HepG2 (cell line): ENCODE results near the gene TRPM5. TPM values are rescaled to one million over a fixed set of nuclear protein-coding genes. Genes with fewer than 3 reads are reported as not detected.

Experiments
- ATAC-seq: fragments of 200-7000 bp; cut with Tn5 transposase; 3 replicates; pipeline ENCODE4 v1.9.1; 2020; ENCODE audit warnings: mild to moderate bottlenecking, moderate library complexity
- BruUV-seq: library from RNA; stranded (reverse); fragments of 400-500 nt; replicated peaks from 2 replicates; lab custom pipeline; 2021; lab: Mats Ljungman, UMichigan
- CTCF ChIA-PET: fragments of 300-600 bp; formaldehyde crosslinking; extraction: SDS; loops from one replicate; lab custom pipeline; 2021; ENCODE audit warnings: low total read pairs, inconsistent platforms, low intra/inter-chr PET ratio; lab: Yijun Ruan, JAX
- POLR2A ChIA-PET: fragments of 350-600 bp; sonication (Branson Sonifier 250); formaldehyde crosslinking; loops from one replicate; lab custom pipeline; 2020; ENCODE audit warnings: antibody characterized with exemption, inconsistent platforms; lab: Yijun Ruan, JAX
- DNase-seq: peaks from one replicate; pipeline ENCODE4 v3.0.0-alpha.2; 2015; ENCODE audit warnings: low spot score
- FAIRE-seq: peaks from 3 replicates; lab custom pipeline; 2011; peaks lifted over from hg19 to GRCh38; lab: Jason Lieb, UNC
- H2AFZ ChIP-seq: one replicate; pipeline ENCODE4 v1.6.1; 2011; ENCODE audit warnings: low read length, inconsistent platforms
- H3K27ac ChIP-seq: fragments of 300-600 bp; 3 replicates; pipeline ENCODE4 v1.8.0; 2011; ENCODE audit warnings: mixed run types, mild to moderate bottlenecking, mixed read lengths, low read length, inconsistent platforms; ENCODE audit not compliant: insufficient read depth; ENCODE audit errors: extremely low read length
- H3K27me3 ChIP-seq, 2 experiments: fragments of 200-600 bp in 1 of 2; 2 replicates in 1 of 2; 3 replicates in 1 of 2; pipeline versions ENCODE4 v1.6.0 to v1.8.0; 2011; ENCODE audit warnings: low read length in 2 of 2, mild to moderate bottlenecking in 2 of 2, moderate library complexity in 2 of 2, inconsistent platforms in 1 of 2; ENCODE audit not compliant: insufficient read depth in 2 of 2, control insufficient read depth in 1 of 2
- H3K36me3 ChIP-seq, 2 experiments: fragments of 200-600 bp in 1 of 2; replicated peaks in 1 of 2; 2 replicates in 1 of 2; 3 replicates in 1 of 2; pipeline versions ENCODE4 v1.5.1 to v1.8.0; 2011; ENCODE audit warnings: low read length in 2 of 2, inconsistent platforms in 1 of 2; ENCODE audit not compliant: insufficient read depth in 2 of 2, control insufficient read depth in 1 of 2
- H3K4me1 ChIP-seq: 2 replicates; pipeline ENCODE4 v1.5.1; 2012; ENCODE audit warnings: low read length, inconsistent platforms; ENCODE audit not compliant: insufficient read depth
- H3K4me2 ChIP-seq: 2 replicates; pipeline ENCODE4 v1.6.0; 2011; ENCODE audit warnings: low read depth, low read length, inconsistent platforms
- H3K4me3 ChIP-seq, 3 experiments: fragments of 200-600 bp in 1 of 3; sonication (generic), shearing (Covaris generic) in 1 of 3; replicated peaks in 1 of 3; 2 replicates each; pipeline ENCODE4 v1.5.1; 2011 to 2016; ENCODE audit warnings: low read length in 3 of 3, inconsistent platforms in 2 of 3, low read depth in 2 of 3, mild to moderate bottlenecking in 2 of 3, control low read depth in 1 of 3, mixed read lengths in 1 of 3; ENCODE audit not compliant: insufficient read depth in 1 of 3
- H3K79me2 ChIP-seq: one replicate; pipeline ENCODE4 v1.6.1; 2011; ENCODE audit warnings: low read length, inconsistent platforms; ENCODE audit not compliant: insufficient read depth
- H3K9ac ChIP-seq: 2 replicates; pipeline ENCODE4 v1.6.0; 2011; ENCODE audit warnings: mild to moderate bottlenecking, low read depth, low read length, inconsistent platforms; ENCODE audit not compliant: insufficient read depth
- H3K9me3 ChIP-seq: 2 replicates; pipeline ENCODE4 v1.5.1; 2012; ENCODE audit warnings: mild to moderate bottlenecking, low read length
- H4K20me1 ChIP-seq: 2 replicates; pipeline ENCODE4 v1.6.0; 2011; ENCODE audit warnings: inconsistent platforms, mild to moderate bottlenecking, low read length, moderate library complexity; ENCODE audit not compliant: insufficient read depth
- ARHGAP35 ChIP-seq: sonication (generic); formaldehyde crosslinking; IDR thresholded peaks from 2 replicates; pipeline ENCODE4 v1.9.0; 2022; ENCODE audit warnings: mild to moderate bottlenecking, inconsistent platforms, moderate library complexity, missing genetic modification reagents, borderline replicate concordance
- ATF7 ChIP-seq, 2 experiments: fragments of 450-650 bp in 1 of 2; sonication (generic) in 1 of 2; formaldehyde crosslinking in 1 of 2; IDR thresholded peaks; 2 replicates each; pipeline versions ENCODE4 v1.4.0 to v1.6.1; 2016 to 2020; ENCODE audit warnings: antibody characterized with exemption in 1 of 2, mild to moderate bottlenecking in 1 of 2, missing genetic modification reagents in 1 of 2
- BATF2 ChIP-seq: sonication (generic); formaldehyde crosslinking; IDR thresholded peaks from 2 replicates; pipeline ENCODE4 v1.8.0; 2022; ENCODE audit warnings: mild to moderate bottlenecking, missing genetic modification reagents, moderate library complexity
- CBX2 ChIP-seq, 2 experiments: fragments of 200-600 bp in 1 of 2; sonication (generic); formaldehyde crosslinking in 1 of 2; IDR thresholded peaks; 2 replicates each; pipeline versions ENCODE4 v1.7.0 to v1.8.1; 2018 to 2022; ENCODE audit warnings: low read depth in 2 of 2, low read length in 1 of 2, mild to moderate bottlenecking in 1 of 2, missing genetic modification reagents in 1 of 2
- EED ChIP-seq: sonication (generic); formaldehyde crosslinking; IDR thresholded peaks from 2 replicates; pipeline ENCODE4 v1.5.0; 2020; ENCODE audit warnings: mild to moderate bottlenecking, missing genetic modification reagents
- ERF ChIP-seq: IDR thresholded peaks from 2 replicates; pipeline ENCODE4 v1.6.1; 2018; ENCODE audit warnings: missing biosample characterization, missing genetic modification reagents
- IKZF1 ChIP-seq: fragments of 450-650 bp; IDR thresholded peaks from 2 replicates; pipeline ENCODE4 v1.7.1; 2016
- KAT8 ChIP-seq: IDR thresholded peaks from 2 replicates; pipeline ENCODE4 v1.6.1; 2016; ENCODE audit warnings: missing genetic modification reagents, missing compliant biosample characterization
- KLF12 ChIP-seq: sonication (generic); formaldehyde crosslinking; IDR thresholded peaks from 2 replicates; pipeline ENCODE4 v1.4.0; 2020; ENCODE audit warnings: missing genetic modification reagents, borderline replicate concordance
- KLF16 ChIP-seq, 2 experiments: sonication (generic) in 1 of 2; formaldehyde crosslinking in 1 of 2; IDR thresholded peaks; 2 replicates each; pipeline versions ENCODE4 v1.6.1 to v1.8.0; 2016 to 2023; ENCODE audit warnings: missing genetic modification reagents in 2 of 2, missing compliant biosample characterization in 1 of 2
- POGK ChIP-seq: sonication (generic); formaldehyde crosslinking; conservative IDR thresholded peaks from 2 replicates; pipeline ENCODE4 v1.8.0; 2022; ENCODE audit warnings: mild to moderate bottlenecking, moderate library complexity, missing genetic modification reagents
- SIN3A ChIP-seq: IDR thresholded peaks from 2 replicates; pipeline ENCODE4 v1.6.1; 2011; ENCODE audit warnings: low read depth, mild to moderate bottlenecking, control low read depth, low read length, borderline replicate concordance
- TEF ChIP-seq: sonication (generic); formaldehyde crosslinking; IDR thresholded peaks from 2 replicates; pipeline ENCODE4 v1.5.0; 2020; ENCODE audit warnings: missing genetic modification reagents
- ZFP36 ChIP-seq: fragments of 150-350 bp; IDR thresholded peaks from 2 replicates; pipeline ENCODE4 v1.6.1; 2018; ENCODE audit warnings: borderline replicate concordance, low read length, low read depth; ENCODE audit not compliant: partially characterized antibody
- ZMAT3 ChIP-seq: sonication (generic); formaldehyde crosslinking; conservative IDR thresholded peaks from 2 replicates; pipeline ENCODE4 v1.7.0; 2021; ENCODE audit warnings: missing genetic modification reagents
- ZNF101 ChIP-seq: sonication (generic); formaldehyde crosslinking; IDR thresholded peaks from 2 replicates; pipeline ENCODE4 v1.4.0; 2020; ENCODE audit warnings: mild to moderate bottlenecking, low read depth, missing genetic modification reagents, borderline replicate concordance
- ZNF225 ChIP-seq: sonication (generic); formaldehyde crosslinking; IDR thresholded peaks from 2 replicates; pipeline ENCODE4 v1.4.0; 2020; ENCODE audit warnings: mild to moderate bottlenecking, missing genetic modification reagents
- ZNF354B ChIP-seq: sonication (generic); formaldehyde crosslinking; IDR thresholded peaks from 2 replicates; pipeline ENCODE4 v1.8.0; 2022; ENCODE audit warnings: mild to moderate bottlenecking, missing genetic modification reagents
- ZNF746 ChIP-seq: sonication (generic); formaldehyde crosslinking; IDR thresholded peaks from 2 replicates; pipeline ENCODE4 v1.8.0; 2022; ENCODE audit warnings: mild to moderate bottlenecking, missing genetic modification reagents
- ZNF816 ChIP-seq: sonication (generic); formaldehyde crosslinking; IDR thresholded peaks from 2 replicates; pipeline ENCODE4 v1.8.0; 2022; ENCODE audit warnings: missing genetic modification reagents, mild to moderate bottlenecking, borderline replicate concordance
- ZSCAN22 ChIP-seq: sonication (generic); formaldehyde crosslinking; IDR thresholded peaks from 2 replicates; pipeline ENCODE4 v1.4.0; 2020; ENCODE audit warnings: mild to moderate bottlenecking, missing genetic modification reagents
- WGBS: methylation state at CpG from one replicate; pipeline ENCODE4 v1.1.6; 2017; ENCODE audit warnings: low lambda C conversion rate; 5-methylcytosine and 5-hydroxymethylcytosine counted together
- in situ Hi-C: cut with HindIII; loops from 2 replicates; pipeline ENCODE4 v1.10.0; 2017; ENCODE audit warnings: low pct_unique_long_range_greater_than_20kb; ENCODE audit not compliant: extremely low pct_ligation_motif_present
- intact Hi-C: fragments of 100-400 bp; cut with micrococcal nuclease; formaldehyde crosslinking; loops from one replicate; pipeline ENCODE4 v1.10.0; 2022; ENCODE audit not compliant: unreplicated experiment
- polyA plus RNA-seq, 8 experiments: library from polyadenylated mRNA; depleted of rRNA in 3 of 8; stranded (reverse) in 7 of 8; unstranded in 1 of 8; fragments of >200 nt; fragmentation: Illumina TruSeq in 4 of 8; extraction: Trizol in 4 of 8; gene quantifications; 2 replicates each; pipeline versions ENCODE4 v1.2.1 to v1.2.3, GENCODE V29; 2011 to 2016; ENCODE audit warnings: low read depth in 4 of 8, missing spikeins in 1 of 8, mixed read lengths in 1 of 8; ENCODE audit not compliant: insufficient read depth in 1 of 8
- total RNA-seq, 5 experiments: library from RNA; depleted of rRNA; stranded (reverse); fragments of >200 nt; fragmentation: Illumina TruSeq; extraction: Trizol; gene quantifications; 2 replicates each; pipeline ENCODE4 v1.2.3, GENCODE V29; 2016; ENCODE audit warnings: low read depth in 1 of 5

TRPM5 gene
- total and polyA plus RNA-seq, 2 of the 13 experiments (the other 11 are each of a cell fraction or from before 2014, with no cell fraction given): 0.12 TPM; not detected in 1

GRCh38 chr11:2400069-2400761 is 44.1 kb downstream of the TRPM5 start, which contains the start of gene TSSC4:
Gene TSSC4 (plus strand): TSS chr11:2400750. CDS start chr11:2402634, 1,884 bp downstream.
- POLR2A ChIA-PET: interaction anchor here (0.6 to 3.4 kb wide), 15 partner anchors 11 to 707 kb away, joined by 3 to 49 read pairs (median 4); partner anchors contain the start of gene KCNQ1OT1
- Histone ChIP-seq H2AFZ (no peak within 1 kb of the TSS), H3K9me3 (no peaks in the 10 kb centered on the region), H3K9ac (peak within 1 kb of the TSS; percentile 99), H3K27ac (peak within 1 kb of the TSS; percentile 78), H3K4me2 (peak within 1 kb of the TSS; percentile 91), H3K36me3 (peaks cover 6 to 7% of the 10 kb centered on the region in 2 experiments; a peak in 2 of 5 replicates), H3K4me3 (peak within 1 kb of the TSS; percentile 80 to 99 (median 96)), H3K4me1 (peaks cover 24% of the 10 kb centered on the region), H4K20me1 (no peaks in the 10 kb centered on the region), H3K27me3 (peaks cover 0 to 3% of the 10 kb centered on the region in 2 experiments; a peak in 2 of 5 replicates), H3K79me2 (peaks cover 14% of the 10 kb centered on the region)
- FAIRE-seq (peak; percentile 97), ATAC-seq (peak; percentile 91), DNase-seq (peak; percentile 99)
- intact Hi-C loops: loop anchor here (1.0 to 5.0 kb wide), 2 partner anchors 19 to 188 kb away; no protein-coding TSS in a partner anchor
- no TSS peak for BruUV-seq
- in situ Hi-C loops: no loop called here
- 0% methylated on average over 5 of the region's 66 CpGs for WGBS
- CTCF ChIA-PET: interaction anchor here (1.6 to 3.9 kb wide), 2 partner anchors 20 to 95 kb away, joined by 4 to 55 read pairs; no protein-coding TSS in a partner anchor
- TF ChIP-seq ERF (peak; percentile 72), ARHGAP35 (CRISPR knock-in tag) (peak; percentile 88; the same call in 1 of the 2 replicates), ZNF816 (CRISPR knock-in tag) (no peak), TEF (CRISPR knock-in tag) (no peak), POGK (CRISPR knock-in tag) (no peak; the same call in none of the 2 replicates), ZFP36 (no peak), KAT8 (CRISPR knock-in tag) (peak; percentile 99), EED (peak; percentile 96), BATF2 (CRISPR knock-in tag) (no peak), KLF16 (CRISPR knock-in tag; IDR thresholded peaks at IDR 0.05) (peak in 1 of 2 experiments; percentile 80; a peak in 2 of 4 replicates), ZMAT3 (CRISPR knock-in tag) (peak; percentile 30), CBX2 (IDR thresholded peaks at IDR 0.05; ENCODE audit: low read depth, low read length) (no peak), CBX2 (CRISPR knock-in tag; IDR thresholded peaks at IDR 0.05; ENCODE audit: low read depth) (no peak), ZNF225 (CRISPR knock-in tag) (peak; percentile 69; the same call in 1 of the 2 replicates), SIN3A (0 out of 2 replicates have a peak, but pooled peaks have one; percentile 10), ZNF101 (CRISPR knock-in tag) (no peak), ATF7 (IDR thresholded peaks at IDR 0.05) (peak; percentile 65), ATF7 (CRISPR knock-in tag; IDR thresholded peaks at IDR 0.05) (peak; percentile 67; the same call in 1 of the 2 replicates), IKZF1 (no peak), ZSCAN22 (CRISPR knock-in tag) (no peak; the same call in 1 of the 2 replicates), KLF12 (CRISPR knock-in tag) (peak; percentile 88), ZNF746 (CRISPR knock-in tag) (no peak), ZNF354B (CRISPR knock-in tag) (no peak)
